22Rv1 (cell line): ENCODE data around the gene OR1E2.

Experiments
- ZFX ChIP-seq: fragments of 450-650 bp; IDR thresholded peaks from 2 replicates; pipeline ENCODE4 v1.6.1; 2017; ENCODE audit warnings: antibody characterized with exemption, borderline replicate concordance
- TF ChIP-seq, protein P1 (sequence below): fragments of 450-650 bp; IDR thresholded peaks from 2 replicates; pipeline ENCODE4 v1.5.1; 2017; ENCODE audit warnings: mild to moderate bottlenecking

DNA sequence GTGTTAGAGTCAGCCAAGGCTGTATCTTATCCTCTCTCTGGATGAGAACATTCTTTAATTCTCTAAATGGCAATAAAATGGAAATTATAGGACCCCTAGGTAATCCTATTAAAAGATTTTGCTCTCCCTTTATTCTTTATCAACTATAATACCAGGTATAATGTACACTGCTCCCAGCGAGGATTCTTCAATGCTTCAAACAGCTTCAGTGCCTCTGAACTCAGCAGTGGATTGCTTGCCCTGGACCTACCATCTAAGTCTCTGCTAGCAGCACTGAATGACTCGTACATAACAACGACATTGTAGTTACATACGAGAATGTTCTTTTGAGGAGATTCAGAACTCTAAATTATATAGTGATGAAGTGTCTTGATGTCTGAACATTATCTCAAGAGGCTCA lies 43.9 kb downstream of the OR1E2 start:
- TF ChIP-seq, protein P1, sequence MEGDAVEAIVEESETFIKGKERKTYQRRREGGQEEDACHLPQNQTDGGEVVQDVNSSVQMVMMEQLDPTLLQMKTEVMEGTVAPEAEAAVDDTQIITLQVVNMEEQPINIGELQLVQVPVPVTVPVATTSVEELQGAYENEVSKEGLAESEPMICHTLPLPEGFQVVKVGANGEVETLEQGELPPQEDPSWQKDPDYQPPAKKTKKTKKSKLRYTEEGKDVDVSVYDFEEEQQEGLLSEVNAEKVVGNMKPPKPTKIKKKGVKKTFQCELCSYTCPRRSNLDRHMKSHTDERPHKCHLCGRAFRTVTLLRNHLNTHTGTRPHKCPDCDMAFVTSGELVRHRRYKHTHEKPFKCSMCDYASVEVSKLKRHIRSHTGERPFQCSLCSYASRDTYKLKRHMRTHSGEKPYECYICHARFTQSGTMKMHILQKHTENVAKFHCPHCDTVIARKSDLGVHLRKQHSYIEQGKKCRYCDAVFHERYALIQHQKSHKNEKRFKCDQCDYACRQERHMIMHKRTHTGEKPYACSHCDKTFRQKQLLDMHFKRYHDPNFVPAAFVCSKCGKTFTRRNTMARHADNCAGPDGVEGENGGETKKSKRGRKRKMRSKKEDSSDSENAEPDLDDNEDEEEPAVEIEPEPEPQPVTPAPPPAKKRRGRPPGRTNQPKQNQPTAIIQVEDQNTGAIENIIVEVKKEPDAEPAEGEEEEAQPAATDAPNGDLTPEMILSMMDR, result no peak
- TF ChIP-seq ZFX, result no peak
